Left kidney (tissue), 2 donors: Measurements from ENCODE around the gene CDH4. TPM values are rescaled to one million over a fixed set of nuclear protein-coding genes. Genes with fewer than 3 reads are reported as not detected.

Experiments
- DNase-seq: peaks from one replicate; pipeline ENCODE4 v3.0.0-alpha.2; 2013
- polyA plus RNA-seq: library from polyadenylated mRNA; unstranded; fragments of 120-200 nt; gene quantifications from one replicate; pipeline ENCODE4 v1.2.1, GENCODE V29; 2013; ENCODE audit not compliant: insufficient read length

CDH4 gene
- polyA plus RNA-seq, 1 donor, result 7.3 TPM

- DNase-seq, result peak; percentile 32
Measured at GRCh38 chr20:61900011-61900944, 648.2 kb downstream of the CDH4 start.

DNA sequence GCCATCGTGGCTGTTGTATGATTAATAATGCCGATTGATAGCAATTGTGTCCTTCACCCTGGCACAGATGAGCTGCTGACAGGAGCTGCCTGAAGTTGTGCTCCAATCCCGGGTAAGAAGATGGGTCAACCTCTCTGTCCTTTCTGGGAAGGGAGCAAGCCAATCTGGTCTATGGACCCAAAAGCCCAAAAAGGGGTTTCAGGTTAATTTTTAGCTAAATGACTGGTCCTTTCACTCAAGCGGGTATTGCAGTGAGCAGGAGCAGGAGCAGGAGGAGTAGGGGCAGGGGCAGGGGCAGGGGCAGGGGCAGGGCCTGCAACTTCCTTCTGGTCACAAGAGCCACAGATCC, 648.9 kb downstream of the CDH4 start:
- no peak for DNase-seq

GRCh38 chr20:61901392-61902220, 649.5 kb downstream of the CDH4 start:
- no peak for DNase-seq

- no peak for DNase-seq
Measured at GRCh38 chr20:61902221-61902869, 650.3 kb downstream of the CDH4 start.

- no peak for DNase-seq
Measured at GRCh38 chr20:61903575-61904340, 651.7 kb downstream of the CDH4 start.

- DNase-seq, result no peak
Measured at GRCh38 chr20:61904456-61904855, 652.4 kb downstream of the CDH4 start.

DNA sequence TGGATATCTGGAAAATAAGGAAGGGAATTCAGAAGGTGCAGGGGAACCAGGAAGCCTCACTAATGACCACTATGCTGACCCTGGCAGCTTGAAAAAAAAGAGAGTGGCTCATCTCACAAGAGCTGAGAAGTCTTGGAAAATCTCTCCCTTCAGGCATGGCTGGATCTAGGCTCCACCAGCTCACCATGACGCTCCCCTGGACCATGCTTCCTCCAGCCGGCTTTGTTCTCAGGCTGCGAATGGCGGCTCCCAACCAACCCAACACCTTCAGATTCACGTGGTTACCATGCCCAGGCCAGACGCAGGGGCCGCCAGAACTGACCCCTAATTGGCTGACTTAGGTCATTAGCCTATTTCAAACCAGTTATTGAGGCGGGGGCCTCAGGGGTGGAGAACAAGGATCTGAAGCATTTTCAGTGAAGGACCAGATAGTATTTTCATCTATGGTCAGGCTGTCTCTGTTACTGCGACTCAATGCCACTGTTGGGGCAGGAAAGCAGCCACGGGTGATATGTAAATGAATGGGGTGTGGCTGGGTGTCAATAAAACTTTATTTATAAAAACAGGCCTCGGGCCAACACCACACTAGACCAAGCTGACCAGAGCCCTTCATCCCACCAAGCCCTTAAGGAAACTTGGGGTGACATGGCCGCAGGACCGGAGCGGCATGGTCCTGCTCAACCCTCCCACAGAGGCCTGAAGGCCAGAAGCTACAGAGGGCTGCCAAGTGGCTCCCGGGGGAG, 653.9 kb downstream of the CDH4 start:
- no peak for DNase-seq

DNA sequence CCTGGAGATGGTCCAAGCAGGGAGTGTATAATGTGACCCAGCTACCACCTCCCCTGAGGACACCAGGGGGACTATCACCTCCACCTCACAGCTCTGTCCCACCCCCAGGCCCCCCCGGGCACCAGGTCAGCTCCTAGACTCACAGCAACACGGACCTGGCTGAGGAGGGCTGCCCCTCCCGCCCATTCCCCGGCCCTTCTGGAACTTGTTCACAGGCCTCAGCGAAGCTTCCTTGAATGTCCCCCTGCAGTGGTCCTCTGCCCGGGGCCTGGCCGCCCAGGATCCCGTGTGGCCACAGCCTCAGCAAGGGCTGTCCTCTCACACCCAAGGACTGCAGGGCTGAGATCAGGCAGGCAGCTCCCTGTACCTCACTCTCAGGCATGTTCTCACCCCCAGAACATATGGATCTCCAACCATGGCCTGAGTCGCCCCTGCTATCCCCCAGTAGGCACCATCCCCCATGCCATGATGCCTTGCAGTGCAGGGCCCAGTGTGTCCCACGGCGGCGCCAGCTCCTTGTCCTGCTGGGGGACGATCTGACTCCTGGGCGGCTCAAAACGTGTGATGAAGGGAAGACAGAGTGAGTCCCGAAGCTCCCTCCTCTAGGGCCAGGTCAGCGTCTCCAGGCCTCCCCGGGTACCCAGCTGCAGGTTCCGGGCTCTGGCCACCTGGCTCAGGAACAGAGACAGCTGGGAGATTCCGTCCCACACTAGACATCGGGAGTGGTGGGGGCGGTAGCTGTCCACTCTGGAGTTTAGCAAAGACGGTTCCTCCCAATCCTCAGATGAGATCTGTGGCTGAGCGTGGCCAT, 655.2 kb downstream of the CDH4 start:
- DNase-seq, result no peak

DNA sequence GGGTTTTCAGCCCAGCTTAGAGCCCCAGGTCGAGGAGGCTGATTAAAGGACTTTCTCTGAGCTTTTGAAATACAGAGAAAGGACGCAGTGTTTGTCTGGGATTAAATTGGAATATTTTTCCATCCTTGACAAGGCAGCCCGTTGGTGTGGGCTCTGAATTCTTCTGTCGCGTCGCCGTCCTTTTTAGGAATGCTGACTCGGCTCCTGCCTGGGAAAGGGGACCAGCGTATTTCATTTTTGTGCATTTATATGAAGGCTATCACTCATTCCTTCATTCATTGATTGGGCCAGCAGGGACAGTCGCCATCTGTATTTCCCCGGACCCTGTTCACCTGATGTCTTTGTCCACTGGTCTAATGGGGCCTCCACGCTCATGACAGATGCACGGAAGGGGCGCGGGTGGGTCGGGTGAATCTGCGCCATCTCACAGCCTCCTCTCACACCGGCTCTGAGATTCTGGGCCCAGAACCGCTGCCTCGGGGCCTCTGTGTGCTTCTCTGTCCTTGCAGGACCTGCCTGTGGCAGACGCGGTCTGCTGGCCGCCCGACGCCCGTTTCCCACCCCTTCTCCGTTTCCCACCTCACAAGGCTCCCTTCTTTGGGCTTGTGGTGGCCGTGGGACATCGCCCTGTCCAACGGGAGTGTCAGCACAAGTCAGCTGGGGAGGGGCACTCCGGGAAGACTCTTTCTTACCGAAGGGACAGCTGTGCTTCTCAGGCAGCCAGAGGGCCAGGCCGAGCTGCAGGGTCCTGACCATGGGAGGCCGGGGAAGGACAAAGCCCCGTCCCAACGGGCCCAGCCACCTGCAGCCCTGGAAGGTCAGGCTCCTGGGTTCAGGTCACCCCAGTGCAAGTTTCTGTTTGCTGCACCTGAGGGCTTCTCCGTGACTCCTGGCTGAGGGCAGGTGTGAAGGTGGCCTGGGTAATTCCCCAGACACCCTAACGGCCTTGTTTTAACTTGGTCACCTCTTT, 656.3 kb downstream of the CDH4 start:
- no peak for DNase-seq

GRCh38 chr20:61909028-61909427, 657.0 kb downstream of the CDH4 start:
- no peak for DNase-seq

DNA sequence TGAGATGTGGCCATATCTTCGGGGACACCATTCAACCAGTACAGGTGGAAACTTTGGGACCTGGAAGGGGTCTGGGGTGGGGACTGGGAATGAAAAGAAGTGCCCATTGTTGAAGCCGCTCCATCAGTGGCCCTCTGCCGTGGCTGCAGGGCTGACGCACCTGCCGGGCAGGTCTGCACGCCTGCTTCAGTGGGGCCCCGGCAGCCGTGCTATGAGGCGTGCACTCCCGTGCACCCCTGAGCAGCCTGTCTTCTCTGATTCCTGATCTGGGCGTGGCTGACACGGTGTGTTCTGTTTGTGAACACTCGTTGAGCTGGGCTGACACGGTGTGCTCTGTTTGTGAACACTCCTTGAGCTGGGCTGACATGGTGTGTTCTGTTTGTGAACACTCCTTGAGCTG, 657.8 kb downstream of the CDH4 start:
- DNase-seq, result no peak

- DNase-seq, result no peak
Measured at GRCh38 chr20:61911824-61912223, 659.8 kb downstream of the CDH4 start.

GRCh38 chr20:61912665-61913422, 660.8 kb downstream of the CDH4 start:
- no peak for DNase-seq

- no peak for DNase-seq
Measured at GRCh38 chr20:61913423-61914225, 661.6 kb downstream of the CDH4 start.

DNA sequence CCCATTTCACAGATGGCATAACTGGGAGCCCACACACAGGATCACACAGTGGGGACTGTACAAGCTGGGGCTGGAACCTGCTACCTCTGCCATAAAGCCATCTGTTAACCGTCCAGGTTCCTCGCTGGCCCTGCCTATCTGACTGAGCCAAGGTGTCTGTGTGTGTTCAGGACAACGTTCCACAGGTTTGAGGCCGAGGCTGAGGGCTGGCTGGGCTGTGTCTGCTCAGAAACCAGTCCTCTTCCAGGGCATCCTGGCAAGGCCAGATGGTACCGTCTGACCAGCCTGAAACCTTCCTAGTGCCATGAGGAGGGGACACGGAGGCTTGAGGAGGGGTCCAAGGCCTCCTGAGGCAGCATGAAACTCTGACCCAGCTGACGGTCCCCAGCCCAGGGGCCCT, 663.0 kb downstream of the CDH4 start:
- no peak for DNase-seq

DNA sequence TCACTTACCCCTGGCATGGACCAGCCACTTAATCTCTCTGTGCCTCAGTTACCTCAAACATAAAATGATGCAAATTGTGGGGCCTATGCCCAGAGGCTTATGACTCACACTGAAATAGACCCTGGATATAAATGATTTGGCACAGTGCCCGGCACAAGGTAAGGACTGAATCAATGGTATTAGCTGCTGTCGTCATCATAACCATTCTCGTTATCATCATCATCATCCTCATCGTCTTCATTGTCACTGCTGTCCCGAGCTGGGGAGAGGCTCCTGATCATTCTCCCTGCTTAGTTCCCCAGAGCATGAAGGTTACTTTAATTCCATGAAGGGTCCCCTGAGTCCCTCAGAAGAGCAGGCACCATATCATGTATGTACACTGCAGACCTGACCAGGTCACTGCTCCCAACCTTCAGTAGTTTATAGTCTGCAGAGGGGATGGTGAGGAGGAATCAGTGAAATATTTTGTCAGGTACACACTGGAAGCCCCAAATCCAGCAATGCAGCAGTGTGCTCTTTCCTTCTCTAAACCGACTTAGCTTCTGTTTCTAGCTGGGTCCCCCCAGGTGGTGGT, 664.3 kb downstream of the CDH4 start:
- DNase-seq, result no peak
